HG02943 (cell line): Measurements from ENCODE around the gene WNT3A.

Experiments
- ATAC-seq: cut with Tn5 transposase; IDR thresholded peaks from one replicate; pipeline ENCODE4 v1.9.1; 2021; ENCODE audit warnings: mild to moderate bottlenecking, low read depth, moderate library complexity; ENCODE audit not compliant: unreplicated experiment

The WNT3A gene

GRCh38 chr1:228109073-228109961 lies 102.5 kb downstream of the WNT3A start, which contains the start of gene MRPL55:
Gene MRPL55, minus strand, starts transcription at chr1:228109299. Its CDS starts 1,039 bp downstream, at chr1:228108260.
- peak; percentile 89 for ATAC-seq

- ATAC-seq: no peak
Observed at GRCh38 chr1:228109962-228110488, 103.2 kb downstream of the WNT3A start.

GRCh38 chr1:228110556-228110955 lies 103.8 kb downstream of the WNT3A start:
- no peak for ATAC-seq
